ENCODE data around the gene MAST3.
"Not testable (repeated sequence)": the region's sequence is repeated elsewhere in the genome, so short reads cannot be mapped to it uniquely, and the experiment has no call there.

Gene MAST3

DNA sequence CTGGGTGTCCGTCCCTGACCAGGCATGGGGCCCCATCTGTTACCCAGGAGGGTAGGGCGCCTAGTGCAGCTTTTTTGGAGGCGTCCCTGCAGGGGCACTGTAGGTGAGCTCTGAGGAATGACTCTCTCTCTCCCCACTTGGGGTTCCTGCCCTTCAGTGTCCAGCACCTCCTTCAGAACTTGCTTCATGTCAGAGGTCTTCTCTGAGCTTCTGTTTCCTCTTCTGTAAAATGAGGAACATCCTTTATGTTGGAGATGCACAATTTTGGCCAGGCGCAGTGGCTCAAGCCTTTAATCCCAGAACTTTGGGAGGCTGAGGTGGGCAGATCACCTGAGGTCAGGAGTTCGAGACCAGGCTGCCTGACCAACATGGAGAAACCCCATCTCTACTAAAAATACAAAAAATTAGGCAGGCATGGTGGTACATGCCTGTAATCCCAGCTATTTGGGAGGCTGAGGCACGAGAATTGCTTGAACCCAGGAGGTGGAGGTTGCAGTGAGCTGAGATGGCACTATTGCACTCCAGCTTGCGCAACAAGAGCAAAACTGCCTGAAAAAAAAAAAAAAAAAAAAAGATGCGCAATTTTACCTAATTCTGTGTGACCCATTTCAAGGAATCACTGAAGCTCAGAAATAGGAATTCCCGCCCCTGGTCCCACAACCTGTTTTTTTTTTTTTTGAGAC is 40.2 kb downstream of the MAST3 start:
- DNase-seq (ENCODE audit: low read depth) = no peak

DNA sequence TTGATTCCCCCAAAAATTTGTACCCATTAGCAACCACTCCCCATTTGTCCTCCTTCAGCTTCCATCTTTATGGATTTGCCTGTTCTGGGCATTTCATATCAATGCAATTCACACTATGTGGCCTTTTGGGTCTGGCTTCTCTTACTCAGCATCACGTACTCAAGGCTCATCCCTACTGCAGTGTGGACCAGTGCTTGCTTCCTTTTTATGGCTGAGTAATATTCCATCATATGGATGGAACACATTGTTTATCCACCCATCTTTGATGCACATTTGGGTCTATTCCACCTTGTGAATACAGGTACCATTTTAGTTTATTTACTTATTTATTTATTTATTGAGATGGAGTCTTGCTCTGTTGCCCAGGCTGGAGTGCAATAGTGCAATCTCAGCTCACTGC is 42.9 kb downstream of the MAST3 start:
- no peak for DNase-seq (ENCODE audit: low read depth)

DNA sequence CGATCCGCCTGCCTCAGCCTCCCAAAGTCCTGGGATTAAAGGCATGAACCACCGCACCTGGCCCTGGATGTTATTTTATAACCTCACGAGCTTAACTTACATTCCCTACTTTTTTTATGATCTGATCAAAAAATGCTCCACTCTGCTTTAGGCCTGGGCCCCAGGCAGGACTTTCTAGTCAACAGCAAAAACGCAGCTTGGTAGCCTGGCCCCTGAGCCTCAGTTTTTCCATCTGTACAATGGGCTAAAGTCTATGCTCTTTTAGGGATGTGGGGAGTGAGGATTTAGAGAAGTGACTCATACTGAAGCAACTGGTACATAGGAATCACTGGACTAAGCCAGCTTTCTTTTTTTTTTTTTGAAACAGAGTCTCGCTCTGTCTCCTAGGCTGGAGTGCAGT is 43.5 kb downstream of the MAST3 start:
- no peak for DNase-seq (ENCODE audit: low read depth)

DNA sequence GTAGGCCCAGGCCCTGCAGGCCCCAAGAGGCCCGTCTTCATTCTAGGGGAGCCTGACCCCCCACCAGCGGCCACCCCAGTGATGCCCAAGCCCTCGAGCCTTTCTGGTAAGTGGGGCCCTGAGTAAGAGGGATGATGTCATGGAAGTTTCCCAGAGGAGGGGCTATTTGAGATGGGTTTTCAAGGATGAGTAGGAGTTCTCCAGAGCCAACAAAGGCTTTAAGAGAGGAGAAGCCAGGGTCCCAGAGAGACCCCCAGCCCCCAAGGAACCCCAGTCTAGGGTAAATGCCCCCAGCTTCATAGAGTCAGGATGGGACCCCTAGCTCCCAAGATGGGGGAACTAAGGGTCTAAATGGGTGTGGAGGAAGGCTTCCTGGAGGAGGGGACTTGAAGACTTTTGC is 46.3 kb downstream of the MAST3 start:
- no peak for DNase-seq (ENCODE audit: low read depth)

DNA sequence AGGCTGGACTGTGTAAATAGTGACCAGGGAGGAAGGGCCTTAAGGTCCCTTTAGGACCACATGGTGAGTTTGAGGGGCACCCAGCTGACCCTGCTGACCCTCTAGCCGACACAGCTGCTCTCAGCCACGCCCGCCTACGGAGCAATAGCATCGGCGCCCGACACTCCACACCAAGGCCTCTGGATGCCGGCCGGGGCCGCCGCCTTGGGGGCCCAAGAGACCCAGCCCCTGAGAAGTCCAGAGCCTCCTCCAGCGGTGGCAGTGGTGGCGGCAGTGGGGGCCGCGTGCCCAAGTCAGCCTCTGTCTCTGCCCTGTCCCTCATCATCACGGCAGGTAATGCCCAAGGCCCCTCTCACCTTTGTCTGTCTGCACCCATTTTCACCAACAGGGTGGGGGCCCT is 46.8 kb downstream of the MAST3 start:
- DNase-seq (ENCODE audit: low read depth) = no peak

DNA sequence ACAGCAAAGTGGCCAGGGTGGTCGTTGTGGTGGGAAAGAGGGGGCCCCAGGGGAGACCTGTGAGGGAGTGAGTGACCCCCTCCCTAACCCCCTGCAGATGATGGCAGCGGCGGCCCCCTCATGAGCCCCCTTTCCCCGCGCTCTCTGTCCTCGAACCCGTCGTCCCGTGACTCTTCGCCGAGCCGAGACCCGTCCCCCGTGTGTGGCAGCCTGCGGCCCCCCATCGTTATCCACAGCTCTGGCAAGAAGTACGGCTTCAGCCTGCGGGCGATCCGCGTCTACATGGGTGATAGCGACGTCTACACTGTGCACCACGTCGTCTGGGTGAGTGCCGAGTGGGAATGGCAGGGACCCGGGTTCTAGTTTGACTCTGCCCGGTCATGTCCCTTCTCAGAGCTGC is 47.3 kb downstream of the MAST3 start:
- no peak for DNase-seq (ENCODE audit: low read depth)

DNA sequence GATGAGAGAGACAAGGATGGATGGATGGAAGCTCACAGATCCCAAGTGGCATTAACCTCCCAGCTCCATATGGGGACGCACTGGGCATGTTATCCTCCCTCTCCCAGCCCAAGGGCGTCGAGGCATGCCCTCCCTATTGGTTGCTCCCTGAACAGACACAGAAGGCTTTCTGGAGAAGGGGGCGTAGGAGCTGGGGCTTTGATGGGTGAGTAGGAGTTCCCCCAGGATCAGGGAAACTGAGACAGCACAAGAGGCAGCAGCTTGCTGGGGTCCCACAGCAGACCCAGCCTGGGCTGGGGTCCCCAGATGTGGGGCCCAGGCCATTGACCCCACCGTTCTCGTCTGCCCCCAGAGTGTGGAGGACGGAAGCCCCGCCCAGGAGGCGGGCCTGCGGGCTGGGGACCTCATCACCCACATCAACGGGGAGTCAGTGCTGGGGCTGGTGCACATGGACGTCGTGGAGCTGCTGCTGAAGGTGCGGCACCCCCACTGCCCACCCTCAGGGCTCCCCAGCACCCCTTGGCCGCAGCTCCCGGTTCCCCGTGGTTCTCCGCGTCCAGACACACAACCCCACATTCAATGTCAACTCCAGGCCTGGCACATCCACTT is 47.9 kb downstream of the MAST3 start:
- no peak for DNase-seq (ENCODE audit: low read depth)

DNA sequence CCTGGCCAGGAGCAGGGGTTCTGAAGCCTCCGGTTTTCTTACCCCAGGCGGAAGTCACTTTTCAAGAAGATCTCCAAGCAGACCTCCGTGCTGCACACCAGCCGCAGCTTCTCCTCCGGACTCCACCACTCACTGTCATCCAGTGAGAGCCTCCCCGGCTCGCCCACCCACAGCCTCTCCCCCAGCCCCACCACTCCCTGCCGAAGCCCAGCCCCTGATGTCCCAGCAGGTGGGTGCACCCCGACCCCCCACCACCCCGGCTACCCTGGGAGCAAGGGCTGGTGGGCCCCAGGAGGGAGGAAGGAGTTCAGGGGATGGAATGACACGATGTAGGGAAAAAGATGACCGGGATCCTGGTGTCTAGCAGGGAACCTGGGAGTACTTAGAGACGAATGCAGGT is 49.8 kb downstream of the MAST3 start:
- DNase-seq (ENCODE audit: low read depth) = no peak

DNA sequence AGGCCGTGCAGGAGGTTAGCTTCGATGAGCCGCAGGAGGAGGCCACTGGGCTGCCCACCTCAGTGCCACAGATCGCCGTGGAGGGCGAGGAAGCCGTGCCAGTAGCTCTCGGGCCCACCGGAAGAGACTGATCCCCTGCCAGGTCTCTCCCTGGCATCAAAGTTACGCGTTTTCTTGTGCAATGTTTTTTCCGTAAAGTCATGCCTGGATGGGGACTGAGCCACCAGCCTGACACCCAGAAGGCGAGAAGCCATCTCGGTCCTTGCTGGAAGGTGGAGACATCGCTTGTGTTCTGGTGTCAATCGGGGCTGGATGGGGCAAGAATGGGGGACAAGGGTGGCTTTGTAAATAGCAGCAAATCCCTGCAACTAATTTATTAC is 52.0 kb downstream of the MAST3 start:
- no peak for DNase-seq (ENCODE audit: low read depth)

DNA sequence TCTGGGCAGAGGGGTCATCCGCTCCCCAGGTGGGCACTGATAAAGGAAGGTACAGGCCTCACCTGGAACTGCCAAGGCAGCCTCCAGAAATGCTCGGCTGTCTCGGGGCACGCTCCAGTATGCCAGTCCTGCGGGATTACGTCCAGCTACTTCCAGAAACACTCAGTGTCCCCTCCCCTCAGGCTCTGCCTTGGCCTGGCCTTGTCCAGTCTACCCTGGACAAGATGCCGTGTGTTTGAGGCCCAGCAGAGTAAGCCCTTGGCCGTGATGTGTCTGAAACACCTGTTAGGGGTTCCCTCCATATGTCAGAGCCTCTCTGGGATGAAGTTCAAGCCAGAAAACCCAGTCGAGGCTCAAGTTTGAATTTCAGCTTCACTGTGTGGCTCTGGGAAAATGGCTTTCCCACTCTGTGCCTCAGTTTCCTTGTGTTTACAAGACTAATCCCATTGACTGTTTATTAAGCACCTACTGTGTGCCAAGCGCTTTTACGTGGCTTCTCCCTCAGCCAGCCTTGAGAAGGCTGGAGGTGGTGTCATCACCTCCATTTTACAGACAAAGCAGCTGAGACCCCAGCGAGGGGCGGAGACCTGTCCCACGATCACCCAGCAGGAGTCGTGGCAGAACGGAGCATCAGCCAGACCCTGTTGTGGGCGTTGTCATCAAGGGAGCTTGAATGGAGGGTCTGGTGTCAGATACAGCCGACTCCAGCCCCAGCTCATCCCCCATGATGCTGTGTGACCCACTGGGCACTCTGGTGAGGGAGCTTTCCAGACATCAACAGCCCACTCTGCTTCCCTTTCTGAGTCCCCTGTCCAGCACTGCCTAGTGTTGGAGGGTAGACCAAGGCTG is 53.4 kb downstream of the MAST3 start:
- no peak for DNase-seq (ENCODE audit: low read depth)

DNA sequence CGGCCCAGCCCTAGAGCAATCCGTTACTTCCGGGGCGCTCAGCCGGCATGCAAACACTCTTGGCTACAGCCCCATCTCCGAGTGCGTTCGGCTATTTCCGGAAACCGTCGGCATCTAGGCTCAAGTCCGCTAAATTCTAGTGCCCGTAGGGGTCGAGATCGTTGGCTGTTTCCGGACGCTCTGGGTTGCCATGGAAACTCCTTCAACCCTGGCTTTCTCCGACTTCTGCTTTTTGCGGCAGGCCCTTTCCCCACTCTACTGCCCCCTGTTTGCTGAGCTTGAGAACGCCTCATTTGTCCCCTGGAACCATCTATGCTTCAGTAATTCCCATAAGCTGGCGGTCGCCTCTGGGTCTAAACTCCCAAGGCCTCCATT is 54.9 kb downstream of the MAST3 start:
- DNase-seq (ENCODE audit: low read depth) = peak; percentile 97

DNA sequence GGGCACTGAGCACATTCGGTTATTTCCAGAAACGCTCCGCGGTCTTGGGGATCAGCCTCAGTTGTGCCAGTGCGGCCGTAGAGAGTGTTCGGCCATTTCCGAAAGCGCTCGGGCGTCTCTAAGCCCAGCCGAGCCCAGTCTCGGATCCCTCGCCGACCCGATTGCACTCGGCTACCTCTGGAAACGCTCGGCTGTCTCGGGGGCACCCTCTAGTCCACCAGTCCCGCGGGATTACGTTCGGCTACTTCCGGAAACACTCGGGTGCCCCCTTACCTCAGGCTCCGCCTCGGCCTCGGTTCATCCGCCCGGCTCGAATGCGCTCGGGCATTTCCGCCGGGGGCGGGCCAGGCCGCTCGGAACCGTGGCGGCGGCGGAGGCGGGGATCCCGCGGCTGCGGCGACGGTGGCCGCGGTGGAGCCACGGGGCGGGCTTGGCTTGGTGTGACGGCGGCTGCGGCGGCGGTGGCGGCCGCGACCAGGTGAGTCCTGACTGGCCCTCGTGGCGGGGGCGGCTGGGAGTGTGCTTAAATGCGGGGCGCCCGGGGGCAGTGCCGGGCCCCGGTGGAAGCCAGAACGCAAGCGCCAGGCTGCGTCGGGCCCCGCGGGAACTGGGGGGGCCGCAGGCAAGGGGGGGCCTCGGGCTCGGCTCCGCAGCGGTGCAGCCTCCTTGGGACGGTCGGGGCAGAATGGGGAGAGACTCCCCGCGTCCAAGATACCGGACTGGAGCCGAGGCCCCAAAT is 55.4 kb downstream of the MAST3 start, which contains the start of gene PIK3R2:
TSS of gene PIK3R2 (plus strand) at position 347 of the 739 bp plus-strand sequence. CDS start 2,717 bp downstream, outside the sequence.
- peak; percentile 99 for DNase-seq (ENCODE audit: low read depth)

DNA sequence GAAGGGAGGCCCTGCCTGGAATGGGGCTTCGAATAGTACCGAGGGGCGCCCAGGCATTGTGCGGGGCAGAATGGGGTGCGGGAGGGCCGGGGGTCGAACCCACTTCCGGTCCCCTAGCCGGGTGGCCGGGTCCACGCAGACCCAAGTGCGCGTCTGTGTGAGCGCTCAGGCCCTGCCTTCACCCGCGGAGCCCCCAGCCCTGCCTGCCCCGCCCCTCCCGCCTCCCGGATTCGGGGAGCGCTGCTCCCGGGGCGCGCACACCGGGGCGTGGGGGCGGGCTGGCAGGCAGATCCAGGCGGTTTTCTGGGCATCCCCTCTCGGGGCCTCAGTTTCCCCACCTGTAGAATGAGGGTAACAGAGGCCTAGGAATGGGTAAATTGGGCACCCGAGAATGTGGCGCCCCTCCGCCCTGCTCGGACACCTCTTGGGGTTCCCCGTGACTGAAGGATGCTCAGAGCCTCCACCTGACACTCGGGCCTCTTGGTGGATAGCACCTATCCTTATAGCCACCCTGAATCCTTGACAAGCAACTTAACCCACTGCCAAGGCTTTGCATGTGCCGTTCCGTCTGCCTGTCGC is 56.1 kb downstream of the MAST3 start:
- DNase-seq (ENCODE audit: low read depth) = no peak

DNA sequence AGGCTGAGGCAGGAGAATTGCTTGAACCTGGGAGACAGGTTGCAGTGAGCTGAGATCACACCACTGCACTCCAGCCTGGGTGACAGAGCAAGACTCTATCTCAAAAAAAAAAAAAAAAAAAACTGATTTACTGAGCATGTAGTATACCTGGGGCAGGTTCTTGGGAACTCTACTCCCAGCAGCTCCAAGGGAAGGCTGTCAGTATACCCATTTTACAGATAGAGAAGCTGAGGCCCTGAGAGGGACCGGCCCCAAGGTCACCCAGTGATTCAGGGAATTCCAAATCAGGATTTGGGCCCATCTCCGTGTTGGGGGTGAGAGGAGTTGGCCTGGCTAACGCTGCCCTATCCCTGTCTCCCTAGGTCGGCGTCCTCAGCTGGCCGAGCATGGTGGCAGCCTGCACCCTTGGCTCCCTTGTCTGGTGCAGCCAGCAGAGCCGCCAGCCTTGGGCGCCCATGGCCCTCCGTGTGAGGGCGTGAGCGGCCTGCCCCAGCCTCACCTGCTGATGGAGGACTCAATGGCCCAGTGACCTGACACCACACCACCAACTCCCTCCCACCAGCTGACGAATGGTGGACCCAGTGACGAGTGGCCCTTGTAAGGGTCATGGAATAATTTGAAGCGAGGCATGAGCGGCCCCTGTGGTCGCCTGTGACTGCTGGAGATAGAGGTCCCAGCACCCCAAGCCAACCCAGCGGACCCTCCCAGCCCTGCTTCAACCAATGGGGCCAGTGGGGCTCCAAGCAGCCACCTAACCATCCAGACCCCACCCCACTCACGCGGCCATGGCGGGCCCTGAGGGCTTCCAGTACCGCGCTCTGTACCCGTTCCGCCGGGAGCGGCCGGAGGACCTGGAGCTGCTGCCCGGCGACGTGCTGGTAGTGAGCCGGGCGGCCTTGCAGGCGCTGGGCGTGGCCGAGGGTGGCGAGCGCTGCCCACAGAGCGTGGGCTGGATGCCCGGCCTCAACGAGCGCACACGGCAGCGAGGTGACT is 57.8 kb downstream of the MAST3 start:
- no peak for DNase-seq (ENCODE audit: low read depth)

DNA sequence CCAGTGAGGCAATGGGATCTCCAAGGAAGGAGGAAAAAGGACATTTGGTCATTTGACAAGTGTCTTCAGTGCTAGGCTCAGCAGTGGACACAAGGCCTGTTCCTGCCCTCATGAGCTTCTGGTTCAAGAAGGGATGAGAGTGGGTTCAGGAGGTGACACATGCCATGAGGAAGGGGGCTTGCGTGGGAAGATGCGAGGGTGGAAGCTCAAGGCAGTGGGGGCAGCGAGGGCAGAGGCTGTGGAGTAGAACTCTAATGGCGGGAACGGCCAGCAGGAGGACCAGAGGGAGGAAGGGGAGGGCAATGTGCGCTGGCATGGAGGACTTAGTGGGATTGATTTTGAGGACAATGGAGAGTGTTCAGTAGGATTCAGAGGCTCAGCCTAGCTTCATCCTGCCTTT is 58.7 kb downstream of the MAST3 start:
- no peak for DNase-seq (ENCODE audit: low read depth)

DNA sequence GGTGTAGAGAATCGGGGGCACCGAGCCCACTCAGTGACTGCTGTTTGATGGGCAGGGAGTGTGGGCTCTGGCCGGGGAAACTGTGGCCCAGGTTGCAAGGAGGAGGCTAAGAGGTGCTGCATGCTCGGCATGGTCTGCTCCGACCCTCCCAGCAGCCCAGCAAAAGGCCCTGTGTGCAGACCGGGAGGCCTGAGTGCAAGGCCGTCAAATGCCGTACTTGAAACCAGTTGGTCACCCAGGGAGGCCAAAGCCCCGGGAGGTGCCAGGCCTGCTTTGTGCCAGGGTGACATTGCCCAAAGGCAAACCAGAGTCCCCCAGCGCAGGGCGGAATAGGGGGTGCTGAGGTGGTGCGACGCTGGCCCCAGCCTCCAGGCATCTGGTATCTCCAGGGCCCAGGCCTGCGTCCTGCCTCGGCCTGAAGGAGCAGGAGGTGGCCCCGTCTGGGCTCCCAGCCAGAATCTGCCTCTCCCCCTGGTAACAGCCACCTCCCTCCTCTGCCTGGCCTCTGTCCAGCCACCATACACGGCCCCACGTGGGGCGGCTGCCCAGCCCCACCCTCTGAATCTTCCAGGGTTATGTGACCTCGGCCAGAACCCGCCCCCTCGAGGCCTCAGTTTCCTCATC is 59.4 kb downstream of the MAST3 start:
- no peak for DNase-seq (ENCODE audit: low read depth)

DNA sequence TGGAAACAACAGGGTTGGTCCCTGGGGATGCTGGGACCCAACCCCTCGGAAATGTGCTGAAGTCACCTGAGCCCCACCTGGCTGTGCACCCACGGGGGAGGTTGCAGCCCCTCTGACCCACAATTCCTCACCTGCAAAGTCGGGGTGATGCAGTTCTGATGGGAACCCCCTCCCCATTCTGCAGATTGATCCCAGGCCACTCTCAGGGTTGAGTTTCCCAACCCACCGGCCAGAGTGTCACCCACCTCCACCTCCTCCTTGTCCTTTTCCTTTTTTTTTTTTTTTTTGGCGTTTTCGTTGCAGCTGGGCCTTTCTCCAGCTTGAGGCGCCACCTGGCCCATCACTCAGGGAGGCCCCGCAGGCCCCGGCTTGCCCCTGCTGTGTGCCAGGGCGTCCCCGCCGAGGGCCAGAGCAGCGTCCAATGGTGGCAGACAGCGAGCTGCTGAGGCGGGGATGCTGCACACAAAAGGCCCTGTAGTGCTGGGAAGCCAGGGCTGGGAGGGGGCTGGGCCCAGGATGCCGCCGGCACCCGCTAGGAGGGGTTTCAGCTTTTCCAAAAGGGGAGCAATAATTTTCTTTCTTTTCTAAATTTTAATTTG is 60.0 kb downstream of the MAST3 start:
- no peak for DNase-seq (ENCODE audit: low read depth)

DNA sequence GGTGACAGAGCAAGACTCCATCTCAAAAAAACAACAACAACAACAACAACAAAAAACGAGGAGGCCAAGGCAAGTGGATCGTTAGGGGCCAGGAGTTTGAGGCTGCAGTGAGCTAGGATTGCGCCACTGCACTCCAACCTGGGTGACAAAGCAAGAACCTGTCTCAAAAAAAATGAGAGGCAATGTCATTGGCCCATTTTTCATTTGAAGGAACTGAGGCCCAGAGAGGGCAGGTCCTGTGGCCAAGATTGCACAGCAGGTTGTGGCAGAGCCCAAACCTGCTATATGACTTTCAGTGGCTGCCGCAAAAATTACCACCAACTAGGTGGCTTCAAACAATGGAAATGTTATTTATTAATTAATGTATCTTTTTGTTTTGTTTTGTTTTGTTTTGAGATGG is 60.9 kb downstream of the MAST3 start:
- DNase-seq (ENCODE audit: low read depth) = no peak

DNA sequence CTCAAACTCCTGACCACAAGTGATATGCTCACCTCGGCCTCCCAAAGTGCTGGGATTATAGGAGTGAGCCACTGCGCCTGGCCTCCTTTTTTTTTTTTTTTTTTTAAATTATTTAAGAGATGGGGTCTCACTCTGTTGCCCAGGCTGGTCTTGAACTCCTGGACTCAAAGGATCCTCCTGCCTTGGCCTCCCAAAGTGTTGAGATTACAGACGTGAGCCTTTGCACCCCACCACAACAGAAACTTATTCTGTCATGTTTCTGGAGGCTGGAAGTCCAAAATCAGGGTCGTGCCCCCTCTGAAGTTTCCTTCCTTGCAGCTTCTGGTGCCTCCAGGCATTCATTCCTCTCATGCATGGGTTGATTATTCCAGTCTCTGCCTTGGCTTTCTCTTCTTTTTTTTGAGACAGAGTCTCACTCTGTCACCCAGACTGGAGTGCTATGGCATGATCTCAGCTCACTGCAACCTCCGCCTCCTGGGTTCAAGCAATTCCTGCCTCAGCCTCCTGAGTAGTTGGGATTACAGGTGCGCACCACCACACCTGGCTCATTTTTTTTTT is 61.6 kb downstream of the MAST3 start:
- not testable (repeated sequence) for DNase-seq (ENCODE audit: low read depth)

DNA sequence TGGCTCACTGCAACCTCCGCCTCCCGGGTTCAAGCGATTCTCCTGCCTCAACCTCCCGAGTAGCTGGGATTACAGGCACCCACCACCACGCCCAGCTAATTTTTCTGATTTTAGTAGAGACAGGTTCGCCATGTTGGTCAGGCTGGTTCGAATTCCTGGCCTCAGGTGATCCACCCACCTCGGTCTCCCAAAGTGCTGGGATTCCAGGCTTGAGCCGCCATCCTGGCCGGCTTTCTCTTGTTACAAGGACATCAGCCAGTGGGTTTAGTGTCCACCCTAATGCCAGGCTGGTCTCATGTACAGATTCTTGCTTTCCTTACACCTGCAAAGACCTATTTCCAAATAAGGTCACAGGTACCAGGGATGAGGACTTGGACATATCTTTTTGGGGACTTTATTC is 62.2 kb downstream of the MAST3 start:
- no peak for DNase-seq (ENCODE audit: low read depth)

Measured in stimulated activated CD8-positive, alpha-beta memory T cell treated with anti-CD3 and anti-CD28 coated beads, Interleukin-15, amount 100 ng/mL, for 1 hour (primary cell).